Measurements from ENCODE around the gene NCKAP5. TPM values are rescaled to one million over a fixed set of nuclear protein-coding genes. Genes with fewer than 3 reads are reported as not detected.

NCKAP5 gene
- total RNA-seq, 4 donors from 2014 or later = 0.37 to 1.3 (median 0.83) TPM

GRCh38 chr2:133568598-133568997 is 335 bp upstream of the NCKAP5 start:
- no peak for TF ChIP-seq CTCF (IDR thresholded peaks at IDR 0.05)
- ATAC-seq (ENCODE audit: low FRiP score) (no peak), DNase-seq (ENCODE audit: low spot score) (no peak)

DNA sequence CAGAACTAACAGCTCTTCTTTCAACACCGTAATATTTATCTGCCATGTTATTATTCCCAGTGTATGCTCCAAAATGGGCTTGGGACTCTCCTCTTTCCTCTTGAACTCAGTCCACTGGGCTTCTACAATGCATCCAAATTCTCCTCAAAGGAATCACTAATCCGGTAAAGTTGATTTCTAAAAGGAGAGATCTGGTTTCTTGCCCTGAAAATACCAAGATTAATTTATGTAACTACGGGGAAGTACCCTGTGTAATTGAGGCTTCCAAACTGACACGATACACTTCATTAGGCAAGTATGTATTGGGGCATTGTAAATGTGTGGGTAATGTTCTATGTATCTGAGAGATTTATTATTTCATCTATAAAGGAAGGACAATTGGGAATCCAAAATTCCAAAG is 5.7 kb downstream of the NCKAP5 start:
- no peak for TF ChIP-seq CTCF (IDR thresholded peaks at IDR 0.05)
- no peak for ATAC-seq (ENCODE audit: low FRiP score)
- DNase-seq (ENCODE audit: low spot score) = no peak

GRCh38 chr2:133561045-133561852 is 7.0 kb downstream of the NCKAP5 start:
- DNase-seq (ENCODE audit: low spot score) (no peak), ATAC-seq (ENCODE audit: low FRiP score) (no peak)
- no peak for TF ChIP-seq CTCF (IDR thresholded peaks at IDR 0.05)

DNA sequence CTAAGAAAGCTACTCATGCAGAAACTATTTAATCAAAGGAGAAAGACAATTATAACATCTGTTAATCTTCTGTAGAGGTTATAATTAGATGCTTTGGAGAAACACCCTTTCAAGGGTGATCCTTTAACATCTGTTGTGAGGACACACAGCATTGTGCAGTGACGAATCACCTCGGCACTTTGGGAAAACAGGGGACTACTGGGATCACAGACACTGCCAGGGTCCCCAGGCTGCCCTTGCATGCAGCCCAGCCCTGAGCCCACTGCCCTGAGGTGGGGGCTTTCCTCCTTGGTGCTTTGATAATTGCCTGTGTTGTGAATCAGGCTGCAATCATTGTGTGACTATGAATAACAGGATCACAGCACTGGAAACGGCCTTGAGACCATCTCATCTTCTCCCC is 10.6 kb downstream of the NCKAP5 start:
- ATAC-seq (ENCODE audit: low FRiP score) (no peak), DNase-seq (ENCODE audit: low spot score) (no peak)
- TF ChIP-seq CTCF (IDR thresholded peaks at IDR 0.05) = no peak

- ATAC-seq (ENCODE audit: low FRiP score) = no peak
- DNase-seq (ENCODE audit: low spot score) = no peak
- TF ChIP-seq CTCF (IDR thresholded peaks at IDR 0.05) = no peak
Measured at GRCh38 chr2:133553838-133554408, 14.3 kb downstream of the NCKAP5 start.

- ATAC-seq (ENCODE audit: low FRiP score) (no peak), DNase-seq (ENCODE audit: low spot score) (no peak)
- TF ChIP-seq CTCF (IDR thresholded peaks at IDR 0.05) = no peak
Measured at GRCh38 chr2:133553251-133553650, 15.0 kb downstream of the NCKAP5 start.

- DNase-seq (ENCODE audit: low spot score) (no peak), ATAC-seq (ENCODE audit: low FRiP score) (no peak)
- TF ChIP-seq CTCF (IDR thresholded peaks at IDR 0.05) = no peak
Measured at GRCh38 chr2:133552821-133553220, 15.4 kb downstream of the NCKAP5 start.
